ENCODE results near the gene NCCRP1. TPM values are rescaled to one million over a fixed set of nuclear protein-coding genes. Genes with fewer than 3 reads are reported as not detected.

The NCCRP1 gene
- total RNA-seq, 1 experiment from 2014 or later, result not detected

GRCh38 chr19:39193803-39194202, 3.0 kb upstream of the NCCRP1 start:
- Mint-ChIP-seq H3K27me3 (ENCODE audit: insufficient read depth, unreplicated experiment) (peaks cover 29% of the 10 kb centered on the region), H3K9me3 (ENCODE audit: unreplicated experiment) (no peaks in the 10 kb centered on the region), H3K4me3 (ENCODE audit: unreplicated experiment) (no peak overlapping the region), H3K36me3 (ENCODE audit: insufficient read depth, unreplicated experiment) (peaks cover 5% of the 10 kb centered on the region), H3K27ac (ENCODE audit: low read depth, unreplicated experiment) (peak overlapping the region; percentile 30), H3K4me1 (ENCODE audit: insufficient read depth, unreplicated experiment) (peaks cover 24% of the 10 kb centered on the region)
- TF ChIP-seq, protein P1, sequence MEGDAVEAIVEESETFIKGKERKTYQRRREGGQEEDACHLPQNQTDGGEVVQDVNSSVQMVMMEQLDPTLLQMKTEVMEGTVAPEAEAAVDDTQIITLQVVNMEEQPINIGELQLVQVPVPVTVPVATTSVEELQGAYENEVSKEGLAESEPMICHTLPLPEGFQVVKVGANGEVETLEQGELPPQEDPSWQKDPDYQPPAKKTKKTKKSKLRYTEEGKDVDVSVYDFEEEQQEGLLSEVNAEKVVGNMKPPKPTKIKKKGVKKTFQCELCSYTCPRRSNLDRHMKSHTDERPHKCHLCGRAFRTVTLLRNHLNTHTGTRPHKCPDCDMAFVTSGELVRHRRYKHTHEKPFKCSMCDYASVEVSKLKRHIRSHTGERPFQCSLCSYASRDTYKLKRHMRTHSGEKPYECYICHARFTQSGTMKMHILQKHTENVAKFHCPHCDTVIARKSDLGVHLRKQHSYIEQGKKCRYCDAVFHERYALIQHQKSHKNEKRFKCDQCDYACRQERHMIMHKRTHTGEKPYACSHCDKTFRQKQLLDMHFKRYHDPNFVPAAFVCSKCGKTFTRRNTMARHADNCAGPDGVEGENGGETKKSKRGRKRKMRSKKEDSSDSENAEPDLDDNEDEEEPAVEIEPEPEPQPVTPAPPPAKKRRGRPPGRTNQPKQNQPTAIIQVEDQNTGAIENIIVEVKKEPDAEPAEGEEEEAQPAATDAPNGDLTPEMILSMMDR (IDR thresholded peaks at IDR 0.05; ENCODE audit: unreplicated experiment), result no peak
- peak; percentile 31 for DNase-seq (ENCODE audit: unreplicated experiment)
- intact Hi-C loops (cut with micrococcal nuclease), result loop anchor here (10.0 kb wide), 1 partner anchor 131 kb away; the partner anchor contains the start of gene LRFN1
- no TSS peak for BruUV-seq (replicated peaks)
- ChIA-PET CTCF (interaction anchor here (0.6 kb wide), 1 partner anchor 259 kb away, joined by 3 read pairs; no protein-coding TSS in a partner anchor), POLR2A (no interaction called here)

GRCh38 chr19:39194832-39195542, 1.8 kb upstream of the NCCRP1 start:
- DNase-seq (ENCODE audit: unreplicated experiment), result no peak
- Mint-ChIP-seq H3K36me3 (ENCODE audit: insufficient read depth, unreplicated experiment) (peaks cover 5% of the 10 kb centered on the region), H3K27ac (ENCODE audit: low read depth, unreplicated experiment) (no peak overlapping the region), H3K9me3 (ENCODE audit: unreplicated experiment) (no peaks in the 10 kb centered on the region), H3K4me3 (ENCODE audit: unreplicated experiment) (no peak overlapping the region), H3K27me3 (ENCODE audit: insufficient read depth, unreplicated experiment) (peaks cover 29% of the 10 kb centered on the region), H3K4me1 (ENCODE audit: insufficient read depth, unreplicated experiment) (peaks cover 24% of the 10 kb centered on the region)
- TF ChIP-seq, protein P1 (IDR thresholded peaks at IDR 0.05; ENCODE audit: unreplicated experiment), result no peak
- no TSS peak for BruUV-seq (replicated peaks)
- ChIA-PET CTCF (no interaction called here), POLR2A (no interaction called here)
- intact Hi-C loops (cut with micrococcal nuclease), result loop anchor here (10.0 kb wide), 1 partner anchor 130 kb away; the partner anchor contains the start of gene LRFN1

DNA sequence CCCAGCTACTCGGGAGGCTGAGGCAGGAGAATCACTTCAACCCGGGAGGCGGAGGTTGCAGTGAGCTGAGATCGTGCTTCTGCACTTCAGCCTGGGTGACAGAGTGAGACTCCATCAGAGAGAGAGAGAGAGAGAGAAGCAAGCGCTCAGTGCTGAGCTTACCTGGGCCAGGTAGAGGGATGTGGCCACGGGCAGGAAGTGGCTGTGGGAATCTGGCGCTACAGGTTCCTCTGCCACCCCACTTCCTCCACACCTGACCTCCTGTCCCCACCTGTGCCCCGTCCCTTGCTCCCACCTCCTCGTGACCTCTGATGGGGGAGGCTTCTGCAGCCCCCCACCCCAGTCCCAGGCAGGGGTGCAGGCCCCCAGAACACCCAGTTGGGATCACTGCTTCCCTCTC, 1.0 kb upstream of the NCCRP1 start:
- Mint-ChIP-seq H3K4me3 (ENCODE audit: unreplicated experiment) (no peak overlapping the region), H3K27me3 (ENCODE audit: insufficient read depth, unreplicated experiment) (peaks cover 35% of the 10 kb centered on the region), H3K9me3 (ENCODE audit: unreplicated experiment) (no peaks in the 10 kb centered on the region), H3K27ac (ENCODE audit: low read depth, unreplicated experiment) (no peak overlapping the region), H3K4me1 (ENCODE audit: insufficient read depth, unreplicated experiment) (peaks cover 24% of the 10 kb centered on the region), H3K36me3 (ENCODE audit: insufficient read depth, unreplicated experiment) (peaks cover 5% of the 10 kb centered on the region)
- TF ChIP-seq, protein P1 (IDR thresholded peaks at IDR 0.05; ENCODE audit: unreplicated experiment), result no peak
- DNase-seq (ENCODE audit: unreplicated experiment), result no peak
- POLR2A ChIA-PET, result no interaction called here
- intact Hi-C loops (cut with micrococcal nuclease), result loop anchor here (10.0 kb wide), 1 partner anchor 129 kb away; the partner anchor contains the start of gene LRFN1
- CTCF ChIA-PET, result no interaction called here
- no TSS peak for BruUV-seq (replicated peaks)

GRCh38 chr19:39196320-39196719, 444 bp upstream of the NCCRP1 start:
- intact Hi-C loops (cut with micrococcal nuclease), result loop anchor here (10.0 kb wide), 1 partner anchor 128 kb away; the partner anchor contains the start of gene LRFN1
- no TSS peak for BruUV-seq (replicated peaks)
- peaks cover 41% of the 10 kb centered on the region for H3K27me3 Mint-ChIP-seq (ENCODE audit: insufficient read depth, unreplicated experiment)
- H3K4me1 Mint-ChIP-seq (ENCODE audit: insufficient read depth, unreplicated experiment), result peaks cover 24% of the 10 kb centered on the region
- H3K27ac Mint-ChIP-seq (ENCODE audit: low read depth, unreplicated experiment), result no peak overlapping the region
- H3K36me3 Mint-ChIP-seq (ENCODE audit: insufficient read depth, unreplicated experiment), result peaks cover 5% of the 10 kb centered on the region
- POLR2A ChIA-PET, result no interaction called here
- H3K9me3 Mint-ChIP-seq (ENCODE audit: unreplicated experiment), result no peaks in the 10 kb centered on the region
- DNase-seq (ENCODE audit: unreplicated experiment), result no peak
- CTCF ChIA-PET, result interaction anchor here (0.9 kb wide), 1 partner anchor 144 kb away, joined by 3 read pairs; no protein-coding TSS in a partner anchor
- no peak overlapping the region for H3K4me3 Mint-ChIP-seq (ENCODE audit: unreplicated experiment)
- TF ChIP-seq, protein P1 (IDR thresholded peaks at IDR 0.05; ENCODE audit: unreplicated experiment), result no peak
